IMR-90 (cell line): ENCODE results near the gene MED26. TPM values are rescaled to one million over a fixed set of nuclear protein-coding genes. Genes with fewer than 3 reads are reported as not detected.

Experiments
- ATAC-seq: fragments of 200-7000 bp; cut with Tn5 transposase; 2 replicates; pipeline ENCODE4 v1.9.1; 2020; ENCODE audit warnings: low read depth, mild to moderate bottlenecking, moderate library complexity
- BruUV-seq: library from RNA; stranded (reverse); fragments of 400-500 nt; replicated peaks from 2 replicates; lab custom pipeline; 2021; lab: Mats Ljungman, UMichigan
- CTCF ChIA-PET: fragments of 300-600 bp; formaldehyde crosslinking; extraction: SDS; loops from one replicate; lab custom pipeline; 2021; ENCODE audit warnings: antibody characterized with exemption; lab: Yijun Ruan, JAX
- POLR2A ChIA-PET: fragments of 300-600 bp; sonication (Branson Sonifier 250); formaldehyde crosslinking; loops from one replicate; lab custom pipeline; 2022; ENCODE audit warnings: antibody characterized with exemption; ENCODE audit not compliant: unreplicated experiment; lab: Charles Lee
- DNase-seq: peaks from one replicate; pipeline ENCODE4 v3.0.0; 2013
- H2AFZ ChIP-seq: replicated peaks from 2 replicates; pipeline ENCODE3; 2013; ENCODE audit warnings: low read length, mild to moderate bottlenecking; ENCODE audit not compliant: poor library complexity
- H2AK5ac ChIP-seq: 2 replicates; pipeline ENCODE4 v1.6.1; 2013; ENCODE audit warnings: low read depth, low read length, inconsistent platforms
- H2AK9ac ChIP-seq: replicated peaks from 2 replicates; pipeline ENCODE3; 2013; ENCODE audit warnings: mild to moderate bottlenecking, low read depth, low read length, moderate library complexity; ENCODE audit not compliant: poor library complexity
- H2BK120ac ChIP-seq: 2 replicates; pipeline ENCODE4 v1.6.1; 2013; ENCODE audit warnings: low read depth, low read length, inconsistent platforms
- H2BK15ac ChIP-seq: 3 replicates; pipeline ENCODE4 v1.6.1; 2013; ENCODE audit warnings: low read depth, low read length, inconsistent platforms
- H2BK20ac ChIP-seq: 2 replicates; pipeline ENCODE4 v1.6.1; 2013; ENCODE audit warnings: low read depth, mild to moderate bottlenecking, inconsistent platforms, low read length, moderate library complexity
- H2BK5ac ChIP-seq: 2 replicates; pipeline ENCODE4 v1.6.1; 2013; ENCODE audit warnings: mild to moderate bottlenecking, low read depth, low read length, inconsistent platforms; ENCODE audit not compliant: poor library complexity, severe bottlenecking
- H3K14ac ChIP-seq: replicated peaks from 2 replicates; pipeline ENCODE4 v1.6.1; 2013; ENCODE audit warnings: low read depth, low read length, inconsistent platforms
- H3K18ac ChIP-seq: 2 replicates; pipeline ENCODE4 v1.6.1; 2013; ENCODE audit warnings: low read depth, low read length, control low read depth
- H3K23ac ChIP-seq: 2 replicates; pipeline ENCODE4 v1.6.1; 2013; ENCODE audit warnings: low read depth, low read length, inconsistent platforms
- H3K27ac ChIP-seq: 2 replicates; pipeline ENCODE4 v1.5.1; 2013; ENCODE audit warnings: mild to moderate bottlenecking, control low read depth, low read length; ENCODE audit not compliant: insufficient read depth
- H3K27me3 ChIP-seq: 2 replicates; pipeline ENCODE4 v1.6.1; 2013; ENCODE audit warnings: low read length; ENCODE audit not compliant: control insufficient read depth, insufficient read depth
- H3K36me3 ChIP-seq: 2 replicates; pipeline ENCODE4 v1.6.1; 2013; ENCODE audit warnings: low read length, mixed read lengths; ENCODE audit not compliant: control insufficient read depth, insufficient read depth
- H3K4ac ChIP-seq: 2 replicates; pipeline ENCODE4 v1.6.1; 2013; ENCODE audit warnings: low read depth, low read length, inconsistent platforms
- H3K4me1 ChIP-seq: 2 replicates; pipeline ENCODE4 v1.6.1; 2013; ENCODE audit warnings: low read length, mixed read lengths; ENCODE audit not compliant: control insufficient read depth, insufficient read depth
- H3K4me2 ChIP-seq: 2 replicates; pipeline ENCODE4 v1.6.1; 2013; ENCODE audit warnings: low read depth, mild to moderate bottlenecking, control low read depth, low read length, moderate library complexity
- H3K4me3 ChIP-seq: 2 replicates; pipeline ENCODE4 v1.5.1; 2013; ENCODE audit warnings: low read depth, mild to moderate bottlenecking, control low read depth, low read length, moderate library complexity; ENCODE audit not compliant: insufficient read depth
- H3K56ac ChIP-seq: 2 replicates; pipeline ENCODE4 v1.6.1; 2013; ENCODE audit warnings: low read length, inconsistent platforms; ENCODE audit not compliant: insufficient read depth; ENCODE audit errors: extremely low read depth
- H3K79me1 ChIP-seq, 2 experiments: 2 replicates each; pipeline ENCODE4 v1.6.1; 2013; ENCODE audit warnings: low read length in 2 of 2, inconsistent platforms in 1 of 2, low read depth in 1 of 2
- H3K9ac ChIP-seq: 2 replicates; pipeline ENCODE4 v1.6.1; 2013; ENCODE audit warnings: low read depth, low read length, control low read depth
- H3K9me1 ChIP-seq: 2 replicates; pipeline ENCODE4 v1.6.1; 2013; ENCODE audit warnings: low read length, inconsistent platforms; ENCODE audit not compliant: insufficient read depth
- H3K9me3 ChIP-seq: 2 replicates; pipeline ENCODE4 v1.6.1; 2013; ENCODE audit warnings: low read length; ENCODE audit not compliant: control insufficient read depth, insufficient read depth
- H4K20me1 ChIP-seq: 2 replicates; pipeline ENCODE4 v1.6.1; 2013; ENCODE audit warnings: low read length, inconsistent platforms; ENCODE audit not compliant: insufficient read depth
- H4K5ac ChIP-seq: 2 replicates; pipeline ENCODE4 v1.6.1; 2013; ENCODE audit warnings: mild to moderate bottlenecking, low read depth, low read length, control low read depth
- H4K8ac ChIP-seq, 2 experiments: 2 replicates each; pipeline ENCODE4 v1.6.1; 2013; ENCODE audit warnings: low read depth in 2 of 2, low read length in 2 of 2, control low read depth in 1 of 2, inconsistent platforms in 1 of 2
- H4K91ac ChIP-seq: 2 replicates; pipeline ENCODE4 v1.6.1; 2013; ENCODE audit warnings: low read depth, low read length, inconsistent platforms; ENCODE audit not compliant: insufficient read depth
- WGBS, 2 experiments: methylation state at CpG; one replicate each; pipeline versions ENCODE4 v1.1.5 to v1.1.7; 2013; ENCODE audit warnings: missing lambda C conversion rate in 2 of 2; ENCODE audit not compliant: insufficient read length in 1 of 2; ENCODE audit errors: extremely low coverage in 2 of 2; 5-methylcytosine and 5-hydroxymethylcytosine counted together
- dilution Hi-C: fragments of 300-500 bp; cut with HindIII; formaldehyde crosslinking; loops from one replicate; pipeline ENCODE4 v1.14.3; 2018; ENCODE audit warnings: low sequenced_read_pairs; ENCODE audit not compliant: unreplicated experiment
- in situ Hi-C: fragments of 300-500 bp; cut with MboI; formaldehyde crosslinking; loops from 3 replicates; pipeline ENCODE4 v1.14.3; 2019; ENCODE audit warnings: low sequenced_read_pairs, inconsistent platforms, mixed read lengths
- intact Hi-C: fragments of 100-400 bp; cut with micrococcal nuclease; formaldehyde crosslinking; loops from 2 replicates; pipeline ENCODE4 v1.10.0; 2022
- polyA plus RNA-seq, 3 experiments: library from polyadenylated mRNA; depleted of rRNA; stranded (reverse); fragments of >200 nt; gene quantifications; 2 replicates each; pipeline ENCODE4 v1.2.3, GENCODE V29; 2012; ENCODE audit warnings: low replicate concordance in 1 of 3
- total RNA-seq: library from RNA; depleted of rRNA; stranded (reverse); fragments of >200 nt; gene quantifications from 2 replicates; pipeline ENCODE4 v1.2.3, GENCODE V29; 2012
- TF ChIP-seq, protein P1 (sequence below): fragments of 150-350 bp; IDR thresholded peaks from 2 replicates; pipeline ENCODE4 v1.6.1; 2017; ENCODE audit warnings: mild to moderate bottlenecking, antibody characterized with exemption, low read length, low read depth

MED26 gene
- total and polyA plus RNA-seq, 2 of the 4 experiments (the other 2 are of a cell fraction) = 2.0 to 4.0 TPM

GRCh38 chr19:16541526-16542044 is 86.4 kb downstream of the MED26 start:
- ATAC-seq (peak; percentile 2; the same call in 1 of the 2 replicates), DNase-seq (peak; percentile 11)
- Histone ChIP-seq H3K9me1 (peaks cover 16% of the 10 kb centered on the region; the same call in 1 of the 2 replicates), H3K9me3 (no peaks in the 10 kb centered on the region), H3K4me2 (peak overlapping the region; percentile 90), H4K91ac (peak overlapping the region; percentile 32; the same call in 1 of the 2 replicates), H4K8ac (peak overlapping the region; percentile 32 to 61; a peak in 1 of 4 replicates), H4K20me1 (peaks cover 48% of the 10 kb centered on the region), H3K56ac (peak overlapping the region; percentile 80), H3K18ac (no peak overlapping the region), H3K14ac (peak overlapping the region; percentile 22; the same call in 1 of the 2 replicates), H2AFZ (peak overlapping the region; percentile 94), H3K79me1 (peaks cover 17 to 69% of the 10 kb centered on the region in 2 experiments), H2AK9ac (peak overlapping the region; percentile 92), H2BK20ac (no peak overlapping the region), H3K4ac (peak overlapping the region; percentile 75), H3K23ac (peak overlapping the region; percentile 28; the same call in 1 of the 2 replicates), H2BK15ac (no peak overlapping the region), H3K27ac (peak overlapping the region; percentile 74), H3K36me3 (peaks cover 27% of the 10 kb centered on the region), H3K4me3 (peak overlapping the region; percentile 86), H2AK5ac (peak overlapping the region; percentile 9), H3K4me1 (peaks cover 2% of the 10 kb centered on the region), H3K9ac (peak overlapping the region; percentile 90), H2BK120ac (no peak overlapping the region), H3K27me3 (no peaks in the 10 kb centered on the region), H2BK5ac (peak overlapping the region; percentile 65), H4K5ac (0 out of 2 replicates have a peak overlapping the region, but pooled peaks have one; percentile 1)
- TF ChIP-seq, protein P1, sequence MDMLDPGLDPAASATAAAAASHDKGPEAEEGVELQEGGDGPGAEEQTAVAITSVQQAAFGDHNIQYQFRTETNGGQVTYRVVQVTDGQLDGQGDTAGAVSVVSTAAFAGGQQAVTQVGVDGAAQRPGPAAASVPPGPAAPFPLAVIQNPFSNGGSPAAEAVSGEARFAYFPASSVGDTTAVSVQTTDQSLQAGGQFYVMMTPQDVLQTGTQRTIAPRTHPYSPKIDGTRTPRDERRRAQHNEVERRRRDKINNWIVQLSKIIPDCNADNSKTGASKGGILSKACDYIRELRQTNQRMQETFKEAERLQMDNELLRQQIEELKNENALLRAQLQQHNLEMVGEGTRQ = no peak
- TSS peak; percentile 71 for BruUV-seq
- ChIA-PET POLR2A (no interaction called here), CTCF (no interaction called here)
- in situ Hi-C loops = no loop called here
- WGBS, 2 experiments = 9% methylated on average over 16 of the region's 29 CpGs; no CpG with 5 or more reads in 1 of the 2 experiments
- dilution Hi-C loops = no loop called here
- intact Hi-C loops = loop anchor here (2.0 kb wide), 2 partner anchors 87 to 107 kb away; partner anchors contain the start of gene MED26
